Forelimb muscle (tissue), 1 donor: ENCODE data around the gene AMTN. TPM values are rescaled to one million over a fixed set of nuclear protein-coding genes. Genes with fewer than 3 reads are reported as not detected.

Source experiments
- DNase-seq: peaks from one replicate; pipeline ENCODE4 v3.0.0-alpha.2; 2013; ENCODE audit warnings: low read depth
- polyA plus RNA-seq: library from polyadenylated mRNA; unstranded; fragments of 120-200 nt; gene quantifications from one replicate; pipeline ENCODE4 v1.2.1, GENCODE V29; 2013; ENCODE audit not compliant: insufficient read length

Gene AMTN
- polyA plus RNA-seq, 1 donor, result not detected

DNA sequence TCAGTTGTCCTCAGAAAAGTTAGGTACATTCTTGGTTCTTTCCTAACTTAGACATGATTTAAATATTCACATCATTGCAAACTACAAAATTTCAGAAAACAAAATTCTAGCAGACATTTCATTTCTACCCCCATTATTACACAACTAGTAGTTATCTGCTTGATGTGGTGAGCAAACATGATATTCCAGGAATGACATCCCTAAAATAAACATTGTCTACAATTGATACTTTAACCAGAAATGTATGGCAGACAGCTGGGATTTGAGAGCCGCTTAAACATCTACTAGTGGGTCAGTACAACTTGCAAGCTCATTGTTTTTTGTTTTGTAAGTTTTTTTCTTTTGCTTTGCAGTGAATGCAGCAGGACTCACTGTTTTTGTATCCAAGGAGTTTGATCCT is 41.6 kb downstream of the AMTN start:
- no peak for DNase-seq

DNA sequence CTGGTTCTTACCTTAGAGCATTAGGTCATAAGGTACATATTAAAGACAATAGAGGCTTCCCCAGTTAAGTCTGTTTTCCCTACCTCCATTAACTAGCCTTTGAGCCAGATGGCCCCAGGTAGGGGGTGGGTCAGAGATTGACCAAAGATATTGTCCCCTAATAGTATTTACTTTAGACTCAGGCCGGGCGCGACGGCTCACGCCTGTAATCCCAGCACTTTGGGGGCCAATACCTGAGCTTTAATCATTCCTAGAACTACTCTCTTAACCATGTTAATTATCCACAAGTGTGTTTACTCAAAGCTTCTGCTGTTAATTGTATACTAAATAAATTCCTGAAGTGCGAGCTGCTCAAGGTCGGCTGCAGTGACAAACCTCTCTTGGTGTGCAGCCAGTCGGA is 45.7 kb downstream of the AMTN start:
- DNase-seq, result no peak

DNA sequence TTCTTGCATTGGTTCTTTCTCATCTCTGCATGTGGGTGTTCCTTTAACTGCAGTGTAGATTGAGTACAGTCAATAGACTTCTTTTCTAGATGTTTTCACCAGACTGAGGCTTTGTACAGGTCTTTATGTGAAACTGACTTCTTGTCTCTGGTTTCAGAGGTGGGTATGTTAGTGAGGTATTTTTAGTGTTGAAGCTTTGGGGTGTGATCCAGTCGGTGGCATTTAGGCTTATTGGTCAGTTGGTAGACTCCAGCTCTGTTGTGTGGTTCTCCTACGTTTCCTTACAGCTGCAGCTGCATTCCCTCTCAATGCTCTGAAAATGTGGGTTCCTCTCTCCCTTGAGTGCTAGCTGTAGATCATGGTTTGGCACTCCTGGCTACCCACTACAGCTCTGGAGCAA is 52.4 kb downstream of the AMTN start:
- no peak for DNase-seq

DNA sequence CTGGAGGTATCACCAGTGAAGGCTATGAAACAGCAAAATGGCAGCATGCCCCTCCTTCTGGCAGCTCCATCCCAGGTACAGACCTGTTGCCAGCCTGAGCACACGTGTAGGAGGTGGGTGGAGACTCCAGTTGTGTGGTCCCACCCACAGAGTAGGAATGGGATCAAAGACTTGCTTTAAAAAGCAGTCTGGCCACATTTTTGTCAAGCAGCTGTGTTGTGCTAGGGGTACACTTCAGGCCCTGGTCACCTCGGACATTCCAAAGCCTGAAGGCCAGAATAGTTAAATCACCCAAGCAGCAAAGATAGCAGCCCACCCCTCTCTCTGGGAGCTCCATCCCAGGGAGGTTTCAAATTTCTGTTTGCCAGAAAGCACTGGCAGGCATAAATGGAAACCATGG is 53.4 kb downstream of the AMTN start:
- no peak for DNase-seq

GRCh38 chr4:70575964-70576363 is 57.6 kb downstream of the AMTN start:
- DNase-seq, result no peak

DNA sequence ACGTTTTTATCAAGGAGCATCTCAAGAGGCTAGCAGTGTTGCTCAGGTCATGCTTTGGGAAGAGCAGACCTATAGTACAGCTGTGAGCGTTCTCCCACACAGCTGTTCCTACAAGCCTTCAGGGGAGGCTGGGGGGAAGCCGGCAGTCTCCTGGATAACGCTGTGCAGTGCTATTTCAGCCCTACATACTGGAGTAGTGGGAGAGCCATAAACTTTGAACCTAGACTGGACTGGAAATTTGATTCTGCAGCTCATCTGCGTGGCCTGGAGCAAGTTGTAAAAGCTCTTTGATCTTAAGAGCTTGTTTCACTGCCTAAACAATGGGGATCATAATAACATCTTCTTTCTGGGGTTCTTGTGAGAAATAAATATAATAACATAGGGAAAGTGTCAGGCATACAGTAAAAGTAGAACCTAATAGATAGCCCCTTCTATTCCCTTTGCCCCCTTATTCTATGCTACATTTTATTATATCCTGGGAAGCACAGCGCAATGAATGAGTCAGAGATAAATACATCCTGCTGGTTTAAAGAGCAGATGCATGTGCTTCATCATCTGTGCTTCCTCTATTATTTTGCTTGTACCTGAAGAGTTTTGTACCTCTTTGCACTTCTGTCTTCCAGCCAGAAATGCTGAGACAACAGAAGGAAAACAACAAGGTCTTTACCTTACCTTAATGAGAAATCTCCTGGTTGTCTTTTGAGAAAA is 59.0 kb downstream of the AMTN start:
- DNase-seq, result no peak

DNA sequence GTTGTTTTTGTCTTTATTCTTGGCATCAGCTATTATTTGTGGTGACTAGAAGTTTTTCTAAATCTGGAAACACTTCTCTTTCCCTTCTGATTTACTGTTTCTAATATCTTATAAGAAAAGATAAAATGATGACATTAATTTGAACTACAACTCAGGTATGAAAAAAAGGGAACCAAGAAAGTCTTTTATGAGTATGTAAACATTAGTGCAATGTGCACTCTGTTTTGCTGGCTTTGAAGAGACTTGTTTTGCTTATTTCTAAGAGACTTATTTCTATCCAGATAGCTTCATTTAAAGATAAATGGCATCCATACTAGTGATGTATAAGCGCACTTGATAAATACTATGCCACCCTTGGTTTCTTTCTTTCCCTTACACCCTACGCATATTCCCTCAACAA is 63.6 kb downstream of the AMTN start:
- DNase-seq, result no peak

Other genes with a start within 250 kb of the AMTN start
- gene CABS1, start 183.6 kb upstream of the AMTN start, polyA plus RNA-seq, result not detected
- not detected for gene SMR3A, start 157.8 kb upstream of the AMTN start, polyA plus RNA-seq
- not detected for gene SMR3B, start 135.4 kb upstream of the AMTN start, polyA plus RNA-seq
- not detected for gene OPRPN, start 120.6 kb upstream of the AMTN start, polyA plus RNA-seq
- not detected for gene MUC7, start 46.4 kb upstream of the AMTN start, polyA plus RNA-seq
- not detected for gene AMBN, start 73.7 kb downstream of the AMTN start, polyA plus RNA-seq
- gene ENAM, start 110.2 kb downstream of the AMTN start, polyA plus RNA-seq, result 3.8 TPM
- 1.5 TPM for gene JCHAIN, start 147.9 kb downstream of the AMTN start, polyA plus RNA-seq
- 18.7 TPM for gene UTP3, start 170.0 kb downstream of the AMTN start, polyA plus RNA-seq
- gene RUFY3, start 203.4 kb downstream of the AMTN start, polyA plus RNA-seq, result 89.7 TPM